Measurements from ENCODE around the gene TSPAN6.

The TSPAN6 gene

GRCh38 chrX:100680756-100681155 lies 44.1 kb upstream of the TSPAN6 start:
- TF ChIP-seq ZFP30 (CRISPR knock-in tag; IDR thresholded peaks at IDR 0.05): no peak
- no peak for TF ChIP-seq CSDC2 (CRISPR knock-in tag; IDR thresholded peaks at IDR 0.05)
- no peak for TF ChIP-seq ESRRG (CRISPR knock-in tag; IDR thresholded peaks at IDR 0.05)
- no peak for TF ChIP-seq PATZ1 (CRISPR knock-in tag; IDR thresholded peaks at IDR 0.05; ENCODE audit: borderline replicate concordance)
- no peak for TF ChIP-seq ZNF70 (CRISPR knock-in tag; IDR thresholded peaks at IDR 0.05)
- TF ChIP-seq ZNF565 (CRISPR knock-in tag; conservative IDR thresholded peaks at IDR 0.05; ENCODE audit: low read depth): no peak
- TF ChIP-seq OSR1 (CRISPR knock-in tag; IDR thresholded peaks at IDR 0.05): no peak
- no peak for TF ChIP-seq TSHZ2 (CRISPR knock-in tag; IDR thresholded peaks at IDR 0.05)
- TF ChIP-seq SNAI2 (CRISPR knock-in tag; IDR thresholded peaks at IDR 0.05): no peak
- TF ChIP-seq PPARA (CRISPR knock-in tag; IDR thresholded peaks at IDR 0.05; ENCODE audit: borderline replicate concordance): no peak
- TF ChIP-seq TCF4 (CRISPR knock-in tag; IDR thresholded peaks at IDR 0.05; ENCODE audit: borderline replicate concordance): no peak
- no peak for TF ChIP-seq POU6F1 (CRISPR knock-in tag; IDR thresholded peaks at IDR 0.05; ENCODE audit: borderline replicate concordance, low read depth)
- TF ChIP-seq ZFP3 (CRISPR knock-in tag; IDR thresholded peaks at IDR 0.05): no peak
- TF ChIP-seq CREB5 (CRISPR knock-in tag; IDR thresholded peaks at IDR 0.05; ENCODE audit: low read depth): no peak
- TF ChIP-seq BACH2 (CRISPR knock-in tag; IDR thresholded peaks at IDR 0.05; ENCODE audit: borderline replicate concordance): no peak
- no peak; the same call in 2 of the 3 replicates for ATAC-seq

- ATAC-seq: no peak
- TF ChIP-seq CSRNP3 (CRISPR knock-in tag; IDR thresholded peaks at IDR 0.05) (no peak), ZNF70 (CRISPR knock-in tag; IDR thresholded peaks at IDR 0.05) (no peak), ZNF8 (CRISPR knock-in tag; IDR thresholded peaks at IDR 0.05) (no peak), TSHZ2 (CRISPR knock-in tag; IDR thresholded peaks at IDR 0.05) (no peak), ISL1 (CRISPR knock-in tag; IDR thresholded peaks at IDR 0.05) (no peak), ZFP30 (CRISPR knock-in tag; IDR thresholded peaks at IDR 0.05) (no peak), PATZ1 (CRISPR knock-in tag; IDR thresholded peaks at IDR 0.05; ENCODE audit: borderline replicate concordance) (no peak), POU6F1 (CRISPR knock-in tag; IDR thresholded peaks at IDR 0.05; ENCODE audit: borderline replicate concordance, low read depth) (no peak), ZNF565 (CRISPR knock-in tag; conservative IDR thresholded peaks at IDR 0.05; ENCODE audit: low read depth) (no peak), CREB5 (CRISPR knock-in tag; IDR thresholded peaks at IDR 0.05; ENCODE audit: low read depth) (no peak), RARB (CRISPR knock-in tag; IDR thresholded peaks at IDR 0.05) (no peak), ESRRG (CRISPR knock-in tag; IDR thresholded peaks at IDR 0.05) (no peak), TOX (CRISPR knock-in tag; IDR thresholded peaks at IDR 0.05; ENCODE audit: borderline replicate concordance) (no peak), ZC3H10 (CRISPR knock-in tag; IDR thresholded peaks at IDR 0.05) (no peak), ZFP3 (CRISPR knock-in tag; IDR thresholded peaks at IDR 0.05) (no peak), BACH2 (CRISPR knock-in tag; IDR thresholded peaks at IDR 0.05; ENCODE audit: borderline replicate concordance) (no peak)
Measured at GRCh38 chrX:100677611-100678181, 41.1 kb upstream of the TSPAN6 start.

Measured in SK-N-SH treated with all-trans-retinoic acid at 6 μM for 48 hours (cell line).